ENCODE measurements around the gene PDS5B. TPM values are rescaled to one million over a fixed set of nuclear protein-coding genes. Genes with fewer than 3 reads are reported as not detected.
"Not testable (repeated sequence)": the region's sequence is repeated elsewhere in the genome, so short reads cannot be mapped to it uniquely, and the experiment has no call there.

Gene PDS5B
- total RNA-seq, 8 experiments from 2014 or later, result 30.4 to 79.0 (median 43.5) TPM

GRCh38 chr13:32674503-32674902 is 88.3 kb downstream of the PDS5B start:
- 75 to 100% (median 100%) methylated on average over 1 to 2 of the region's 2 CpGs; no CpG with 5 or more reads in 1 of the 10 experiments for WGBS, 10 experiments
- Histone ChIP-seq H3K4me3 (no peak overlapping the region), H3K27ac (no peak overlapping the region), H3K4me1 (replicated peaks in 1 of 2) (no peaks in the 10 kb centered on the region)
- no peak for ATAC-seq (replicated peaks in 6 of 8)
- in situ Hi-C loops (cut with MboI; ENCODE audit: low pct_unique_long_range_greater_than_20kb in 2 of 9, low sequenced_read_pairs in 9 of 9, unreplicated experiment in 9 of 9), result no loop called here

- Histone ChIP-seq H3K4me3 (no peak overlapping the region), H3K27ac (no peak overlapping the region), H3K4me1 (replicated peaks in 1 of 2) (no peaks in the 10 kb centered on the region)
- in situ Hi-C loops (cut with MboI; ENCODE audit: low pct_unique_long_range_greater_than_20kb in 2 of 9, low sequenced_read_pairs in 9 of 9, unreplicated experiment in 9 of 9), result no loop called here
- WGBS, 10 experiments, result 89 to 100% (median 100%) methylated on average over 1 to 4 of the region's 4 CpGs; no CpG with 5 or more reads in 1 of the 10 experiments
- no peak for ATAC-seq (replicated peaks in 6 of 8)
These were observed 90.0 kb downstream of the PDS5B start for GRCh38 chr13:32676242-32676641.

GRCh38 chr13:32682130-32682529 is 95.9 kb downstream of the PDS5B start:
- in situ Hi-C loops (cut with MboI; ENCODE audit: low pct_unique_long_range_greater_than_20kb in 2 of 9, low sequenced_read_pairs in 9 of 9, unreplicated experiment in 9 of 9), result no loop called here
- no peak overlapping the region for H3K4me3 ChIP-seq
- no peaks in the 10 kb centered on the region for H3K4me1 ChIP-seq (replicated peaks in 1 of 2)
- H3K27ac ChIP-seq, result no peak overlapping the region
- no peak for ATAC-seq (replicated peaks in 6 of 8)
- WGBS, 10 experiments, result 64 to 100% (median 100%) methylated on average over 1 of the region's 1 CpG; no CpG with 5 or more reads in 2 of the 10 experiments

- 90 to 100% (median 100%) methylated on average over 1 to 6 of the region's 6 CpGs for WGBS, 10 experiments
- H3K4me3 ChIP-seq, result no peak overlapping the region
- H3K4me1 ChIP-seq (replicated peaks in 1 of 2), result no peaks in the 10 kb centered on the region
- peak in 1 of 8 experiments; percentile 36 for ATAC-seq (replicated peaks in 6 of 8)
- in situ Hi-C loops (cut with MboI; ENCODE audit: low pct_unique_long_range_greater_than_20kb in 2 of 9, low sequenced_read_pairs in 9 of 9, unreplicated experiment in 9 of 9), result no loop called here
- no peak overlapping the region for H3K27ac ChIP-seq
These were observed 96.5 kb downstream of the PDS5B start for GRCh38 chr13:32682740-32683139.

GRCh38 chr13:32687275-32687674 is 101.0 kb downstream of the PDS5B start:
- WGBS, 10 experiments, result 75 to 100% (median 100%) methylated on average over 1 to 2 of the region's 2 CpGs; no CpG with 5 or more reads in 1 of the 10 experiments
- no peaks in the 10 kb centered on the region for H3K4me1 ChIP-seq (replicated peaks in 1 of 2)
- no peak for ATAC-seq (replicated peaks in 6 of 8)
- no peak overlapping the region for H3K27ac ChIP-seq
- no peak overlapping the region for H3K4me3 ChIP-seq
- in situ Hi-C loops (cut with MboI; ENCODE audit: low pct_unique_long_range_greater_than_20kb in 2 of 9, low sequenced_read_pairs in 9 of 9, unreplicated experiment in 9 of 9), result no loop called here

GRCh38 chr13:32695602-32696250 is 109.5 kb downstream of the PDS5B start:
- peak in 3 of 8 experiments; percentile 4 to 24 (median 15) for ATAC-seq (replicated peaks in 6 of 8)
- H3K27ac ChIP-seq, result peak overlapping the region in 1 of 2 donors; percentile 10
- H3K4me3 ChIP-seq, result no peak overlapping the region
- 60 to 100% (median 88%) methylated on average over 1 to 2 of the region's 2 CpGs; no CpG with 5 or more reads in 1 of the 10 experiments for WGBS, 10 experiments
- peaks cover 0 to 14% of the 10 kb centered on the region in 2 donors for H3K4me1 ChIP-seq (replicated peaks in 1 of 2)
- in situ Hi-C loops (cut with MboI; ENCODE audit: low pct_unique_long_range_greater_than_20kb in 2 of 9, low sequenced_read_pairs in 9 of 9, unreplicated experiment in 9 of 9), result no loop called here

GRCh38 chr13:32707471-32707870 is 121.2 kb downstream of the PDS5B start:
- WGBS, 10 experiments, result 85 to 100% (median 93%) methylated on average over 2 to 4 of the region's 4 CpGs
- Histone ChIP-seq H3K27ac (no peak overlapping the region), H3K4me1 (replicated peaks in 1 of 2) (no peaks in the 10 kb centered on the region), H3K4me3 (no peak overlapping the region)
- in situ Hi-C loops (cut with MboI; ENCODE audit: low pct_unique_long_range_greater_than_20kb in 2 of 9, low sequenced_read_pairs in 9 of 9, unreplicated experiment in 9 of 9), result no loop called here
- ATAC-seq (replicated peaks in 6 of 8), result no peak

GRCh38 chr13:32713397-32713796 is 127.1 kb downstream of the PDS5B start:
- H3K27ac ChIP-seq, result no peak overlapping the region
- no peak overlapping the region for H3K4me3 ChIP-seq
- H3K4me1 ChIP-seq (replicated peaks in 1 of 2), result no peaks in the 10 kb centered on the region
- no peak for ATAC-seq (replicated peaks in 6 of 8)
- in situ Hi-C loops (cut with MboI; ENCODE audit: low pct_unique_long_range_greater_than_20kb in 2 of 9, low sequenced_read_pairs in 9 of 9, unreplicated experiment in 9 of 9), result no loop called here

GRCh38 chr13:32716201-32716600 is 129.9 kb downstream of the PDS5B start:
- H3K4me3 ChIP-seq; in situ Hi-C loops (cut with MboI; ENCODE audit: low pct_unique_long_range_greater_than_20kb in 2 of 9, low sequenced_read_pairs in 9 of 9, unreplicated experiment in 9 of 9); H3K4me1 ChIP-seq (replicated peaks in 1 of 2); ATAC-seq (replicated peaks in 6 of 8); H3K27ac ChIP-seq: not testable (repeated sequence)
- no CpG with 5 or more reads among the region's 21 CpGs for WGBS, 10 experiments

GRCh38 chr13:32720026-32720425 is 133.8 kb downstream of the PDS5B start:
- no peak for ATAC-seq (replicated peaks in 6 of 8)
- in situ Hi-C loops (cut with MboI; ENCODE audit: low pct_unique_long_range_greater_than_20kb in 2 of 9, low sequenced_read_pairs in 9 of 9, unreplicated experiment in 9 of 9), result no loop called here
- Histone ChIP-seq H3K4me3 (no peak overlapping the region), H3K27ac (no peak overlapping the region), H3K4me1 (replicated peaks in 1 of 2) (no peaks in the 10 kb centered on the region)
- 13 to 100% (median 100%) methylated on average over 1 to 2 of the region's 2 CpGs; no CpG with 5 or more reads in 1 of the 10 experiments for WGBS, 10 experiments

GRCh38 chr13:32721131-32722034 is 135.1 kb downstream of the PDS5B start:
- ATAC-seq (replicated peaks in 6 of 8); H3K27ac ChIP-seq; H3K4me1 ChIP-seq (replicated peaks in 1 of 2); H3K4me3 ChIP-seq; in situ Hi-C loops (cut with MboI; ENCODE audit: low pct_unique_long_range_greater_than_20kb in 2 of 9, low sequenced_read_pairs in 9 of 9, unreplicated experiment in 9 of 9): not testable (repeated sequence)
- WGBS, 10 experiments, result no CpG with 5 or more reads among the region's 58 CpGs

- no peak for ATAC-seq (replicated peaks in 6 of 8)
- no peak overlapping the region for H3K27ac ChIP-seq
- no peak overlapping the region for H3K4me3 ChIP-seq
- H3K4me1 ChIP-seq (replicated peaks in 1 of 2), result no peaks in the 10 kb centered on the region
- WGBS, 10 experiments, result no CpG with 5 or more reads among the region's 2 CpGs
- in situ Hi-C loops (cut with MboI; ENCODE audit: low pct_unique_long_range_greater_than_20kb in 2 of 9, low sequenced_read_pairs in 9 of 9, unreplicated experiment in 9 of 9), result no loop called here
These were observed 136.1 kb downstream of the PDS5B start for GRCh38 chr13:32722340-32722739.

- Histone ChIP-seq H3K27ac (no peak overlapping the region), H3K4me3 (no peak overlapping the region), H3K4me1 (replicated peaks in 1 of 2) (no peaks in the 10 kb centered on the region)
- in situ Hi-C loops (cut with MboI; ENCODE audit: low pct_unique_long_range_greater_than_20kb in 2 of 9, low sequenced_read_pairs in 9 of 9, unreplicated experiment in 9 of 9), result no loop called here
- WGBS, 10 experiments, result 17 to 100% (median 95%) methylated on average over 1 to 3 of the region's 3 CpGs; no CpG with 5 or more reads in 3 of the 10 experiments
- ATAC-seq (replicated peaks in 6 of 8), result no peak
These were observed 137.7 kb downstream of the PDS5B start for GRCh38 chr13:32723987-32724386.

All from motor neuron (in vitro differentiated cells).